ENCODE results near the gene FIGN.

DNA sequence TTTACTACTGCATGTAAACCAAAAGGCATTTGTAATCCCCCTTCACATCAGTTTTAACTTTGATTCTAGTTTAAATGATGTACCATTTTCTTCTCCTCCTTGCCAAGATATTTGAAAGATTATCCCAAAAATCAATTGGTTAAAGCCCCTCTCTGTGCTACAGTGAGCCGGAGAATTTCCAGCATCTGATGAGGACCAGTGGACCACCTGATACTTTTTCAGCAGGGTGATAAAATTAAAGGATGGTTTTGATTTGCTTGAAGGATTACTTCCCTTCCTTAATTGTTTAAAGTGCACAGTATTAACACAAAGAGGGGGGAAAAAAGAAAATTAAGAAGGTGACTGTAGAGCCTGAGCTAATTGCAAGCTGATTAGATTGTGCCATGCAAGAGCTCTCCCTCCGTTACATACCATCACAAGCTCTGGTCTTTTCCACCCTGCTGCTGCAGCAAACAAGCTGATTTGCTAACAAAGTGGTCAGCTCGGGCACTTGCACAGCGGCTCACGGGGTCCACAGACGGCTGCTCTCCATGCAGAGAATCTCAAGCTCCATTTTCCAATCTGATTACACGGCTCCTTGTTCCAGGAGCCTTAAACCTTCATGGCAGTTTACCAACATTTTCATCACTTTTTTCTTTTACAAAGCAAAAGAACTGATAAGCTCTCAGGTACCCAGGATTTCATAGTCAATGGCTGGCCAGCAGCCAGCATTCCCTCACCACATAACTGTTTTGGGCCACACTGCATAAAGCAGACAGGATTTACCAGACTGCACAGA, 22.1 kb downstream of the FIGN start:
- TF ChIP-seq TAF1 (IDR thresholded peaks at IDR 0.05; ENCODE audit: borderline replicate concordance, insufficient read depth, low read length), result no peak
- no peak for TF ChIP-seq POLR2AphosphoS5 (IDR thresholded peaks at IDR 0.05; ENCODE audit: low read depth, low read length)
- TF ChIP-seq, protein P1, sequence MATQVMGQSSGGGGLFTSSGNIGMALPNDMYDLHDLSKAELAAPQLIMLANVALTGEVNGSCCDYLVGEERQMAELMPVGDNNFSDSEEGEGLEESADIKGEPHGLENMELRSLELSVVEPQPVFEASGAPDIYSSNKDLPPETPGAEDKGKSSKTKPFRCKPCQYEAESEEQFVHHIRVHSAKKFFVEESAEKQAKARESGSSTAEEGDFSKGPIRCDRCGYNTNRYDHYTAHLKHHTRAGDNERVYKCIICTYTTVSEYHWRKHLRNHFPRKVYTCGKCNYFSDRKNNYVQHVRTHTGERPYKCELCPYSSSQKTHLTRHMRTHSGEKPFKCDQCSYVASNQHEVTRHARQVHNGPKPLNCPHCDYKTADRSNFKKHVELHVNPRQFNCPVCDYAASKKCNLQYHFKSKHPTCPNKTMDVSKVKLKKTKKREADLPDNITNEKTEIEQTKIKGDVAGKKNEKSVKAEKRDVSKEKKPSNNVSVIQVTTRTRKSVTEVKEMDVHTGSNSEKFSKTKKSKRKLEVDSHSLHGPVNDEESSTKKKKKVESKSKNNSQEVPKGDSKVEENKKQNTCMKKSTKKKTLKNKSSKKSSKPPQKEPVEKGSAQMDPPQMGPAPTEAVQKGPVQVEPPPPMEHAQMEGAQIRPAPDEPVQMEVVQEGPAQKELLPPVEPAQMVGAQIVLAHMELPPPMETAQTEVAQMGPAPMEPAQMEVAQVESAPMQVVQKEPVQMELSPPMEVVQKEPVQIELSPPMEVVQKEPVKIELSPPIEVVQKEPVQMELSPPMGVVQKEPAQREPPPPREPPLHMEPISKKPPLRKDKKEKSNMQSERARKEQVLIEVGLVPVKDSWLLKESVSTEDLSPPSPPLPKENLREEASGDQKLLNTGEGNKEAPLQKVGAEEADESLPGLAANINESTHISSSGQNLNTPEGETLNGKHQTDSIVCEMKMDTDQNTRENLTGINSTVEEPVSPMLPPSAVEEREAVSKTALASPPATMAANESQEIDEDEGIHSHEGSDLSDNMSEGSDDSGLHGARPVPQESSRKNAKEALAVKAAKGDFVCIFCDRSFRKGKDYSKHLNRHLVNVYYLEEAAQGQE (IDR thresholded peaks at IDR 0.05; ENCODE audit: insufficient read depth in 1 of 2, low read depth in 2 of 2, low read length in 2 of 2), result no peak
- no peak for TF ChIP-seq FOXP2 (optimal IDR thresholded peaks at IDR 0.05; ENCODE audit: borderline replicate concordance, extremely low read depth, extremely low read length, insufficient read depth)

Data from PFSK-1 (cell line).